ENCODE measurements around the gene KRTAP10-1.

Gene KRTAP10-1

GRCh38 chr21:44520326-44521300 lies 19.4 kb downstream of the KRTAP10-1 start:
- H2BK5ac ChIP-seq (ENCODE audit: low read length), result no peak overlapping the region
- WGBS (ENCODE audit: extremely low coverage, insufficient coverage, low lambda C conversion rate), result no CpG with 5 or more reads among the region's 31 CpGs
- no peak overlapping the region for H4K5ac ChIP-seq (ENCODE audit: low read length)

DNA sequence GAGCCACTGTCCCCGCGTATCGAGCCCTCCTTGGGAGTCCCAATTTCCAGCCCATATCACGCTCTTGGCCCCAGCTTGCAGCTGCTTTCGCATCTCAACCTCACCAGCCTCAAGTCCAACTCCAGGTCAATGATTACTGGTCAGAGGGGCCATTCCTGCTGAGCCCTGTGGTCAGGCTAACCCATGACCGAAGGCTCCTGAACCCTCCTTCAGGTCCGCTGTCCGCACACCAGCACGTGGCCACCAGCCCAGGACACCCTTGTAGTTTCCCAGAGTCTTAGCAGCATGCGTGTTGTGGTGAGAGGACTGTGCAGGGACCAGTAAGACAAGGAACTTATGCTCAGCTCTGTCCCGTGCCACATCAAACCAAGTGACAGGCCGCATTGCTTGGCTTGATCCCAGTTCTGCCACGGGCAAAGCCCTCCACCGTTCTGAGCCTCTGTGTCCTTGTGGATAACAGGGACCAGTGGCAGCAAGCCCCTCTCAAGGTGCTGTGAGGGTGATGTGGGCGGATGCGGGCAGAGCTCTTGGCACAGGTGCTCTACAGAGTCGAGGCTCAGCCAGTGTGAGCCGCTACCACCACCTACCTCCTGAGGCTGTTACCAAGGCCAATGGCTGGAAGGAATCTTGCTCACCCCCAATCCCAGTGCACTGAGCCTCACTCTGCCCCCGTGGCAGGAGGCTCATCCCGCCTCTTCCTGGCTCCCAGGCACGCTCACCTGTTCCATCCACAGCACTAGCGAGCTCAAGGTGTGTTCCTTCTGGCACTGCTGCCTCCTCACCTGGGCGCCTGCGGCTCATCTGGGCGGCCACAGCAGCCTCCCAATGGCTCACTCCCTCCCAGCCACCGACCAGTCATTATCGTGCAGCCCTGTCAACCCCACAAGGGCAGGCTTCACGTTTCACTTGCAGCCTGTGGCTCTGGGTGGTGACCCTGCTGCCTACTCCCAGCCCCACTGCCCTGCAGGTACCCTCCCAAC lies 20.4 kb downstream of the KRTAP10-1 start:
- no peak for DNase-seq
- H3K27me3 ChIP-seq (ENCODE audit: insufficient read depth, low read length, poor library complexity), result no peaks in the 10 kb centered on the region
- H3K4me1 ChIP-seq (ENCODE audit: control insufficient read depth, low read depth, low read length), result no peaks in the 10 kb centered on the region
- H3K23ac ChIP-seq (ENCODE audit: low read length), result no peak overlapping the region
- no peak overlapping the region for H3K4me3 ChIP-seq (ENCODE audit: low read length)
- no peak overlapping the region for H2BK120ac ChIP-seq (ENCODE audit: low read depth, low read length)
- no peak overlapping the region for H3K9ac ChIP-seq (ENCODE audit: low read length)
- no peak overlapping the region for H3K56ac ChIP-seq (ENCODE audit: low read length)
- H3K79me1 ChIP-seq (ENCODE audit: low read length), result no peaks in the 10 kb centered on the region
- no peak overlapping the region for H3K27ac ChIP-seq (ENCODE audit: low read depth, low read length)
- no peaks in the 10 kb centered on the region for H3K79me2 ChIP-seq (ENCODE audit: control insufficient read depth, insufficient read depth, low read length)
- H3K36me3 ChIP-seq (ENCODE audit: control insufficient read depth, insufficient read depth, low read length), result peaks cover 4% of the 10 kb centered on the region
- H2BK15ac ChIP-seq (replicated peaks; ENCODE audit: low read depth), result no peak overlapping the region
- H2BK5ac ChIP-seq (ENCODE audit: low read length), result no peak overlapping the region
- no peak overlapping the region for H4K5ac ChIP-seq (ENCODE audit: low read length)
- no peak overlapping the region for H2AK5ac ChIP-seq (ENCODE audit: low read length)
- H4K8ac ChIP-seq (ENCODE audit: low read depth, low read length), result no peak overlapping the region
- H3K4me2 ChIP-seq (ENCODE audit: low read length), result no peak overlapping the region
- no peak overlapping the region for H3K4ac ChIP-seq (ENCODE audit: low read depth, low read length)
- no peak overlapping the region for H3K18ac ChIP-seq (ENCODE audit: low read length)
- WGBS (ENCODE audit: extremely low coverage, insufficient coverage, low lambda C conversion rate), result no CpG with 5 or more reads among the region's 28 CpGs

More at GRCh38 chr21:44520326-44521300, 19.4 kb downstream of the KRTAP10-1 start:
- Histone ChIP-seq H3K18ac (ENCODE audit: low read length) (no peak overlapping the region), H3K4me1 (ENCODE audit: control insufficient read depth, low read depth, low read length) (no peaks in the 10 kb centered on the region), H3K79me2 (ENCODE audit: control insufficient read depth, insufficient read depth, low read length) (no peaks in the 10 kb centered on the region), H3K36me3 (ENCODE audit: control insufficient read depth, insufficient read depth, low read length) (peaks cover 4% of the 10 kb centered on the region), H3K79me1 (ENCODE audit: low read length) (no peaks in the 10 kb centered on the region), H2BK15ac (replicated peaks; ENCODE audit: low read depth) (no peak overlapping the region), H3K56ac (ENCODE audit: low read length) (no peak overlapping the region), H3K27ac (ENCODE audit: low read depth, low read length) (no peak overlapping the region), H2BK120ac (ENCODE audit: low read depth, low read length) (no peak overlapping the region), H4K8ac (ENCODE audit: low read depth, low read length) (no peak overlapping the region), H3K4me2 (ENCODE audit: low read length) (no peak overlapping the region), H3K4me3 (ENCODE audit: low read length) (no peak overlapping the region), H3K4ac (ENCODE audit: low read depth, low read length) (no peak overlapping the region), H3K23ac (ENCODE audit: low read length) (no peak overlapping the region), H3K9ac (ENCODE audit: low read length) (no peak overlapping the region), H2AK5ac (ENCODE audit: low read length) (no peak overlapping the region), H3K27me3 (ENCODE audit: insufficient read depth, low read length, poor library complexity) (no peaks in the 10 kb centered on the region)
- peak; percentile 48 for DNase-seq

GRCh38 chr21:44518686-44519085 lies 21.3 kb downstream of the KRTAP10-1 start:
- H3K4me1 ChIP-seq (ENCODE audit: control insufficient read depth, low read depth, low read length), result no peaks in the 10 kb centered on the region
- no peak overlapping the region for H2BK5ac ChIP-seq (ENCODE audit: low read length)
- H2BK120ac ChIP-seq (ENCODE audit: low read depth, low read length), result no peak overlapping the region
- WGBS (ENCODE audit: extremely low coverage, insufficient coverage, low lambda C conversion rate), result no CpG with 5 or more reads among the region's 12 CpGs
- no peak overlapping the region for H3K4me2 ChIP-seq (ENCODE audit: low read length)
- H3K27ac ChIP-seq (ENCODE audit: low read depth, low read length), result no peak overlapping the region
- no peak overlapping the region for H3K4ac ChIP-seq (ENCODE audit: low read depth, low read length)
- H3K79me1 ChIP-seq (ENCODE audit: low read length), result no peaks in the 10 kb centered on the region
- no peaks in the 10 kb centered on the region for H3K36me3 ChIP-seq (ENCODE audit: control insufficient read depth, insufficient read depth, low read length)
- H3K79me2 ChIP-seq (ENCODE audit: control insufficient read depth, insufficient read depth, low read length), result no peaks in the 10 kb centered on the region
- no peak overlapping the region for H4K8ac ChIP-seq (ENCODE audit: low read depth, low read length)
- no peak overlapping the region for H3K56ac ChIP-seq (ENCODE audit: low read length)
- H4K5ac ChIP-seq (ENCODE audit: low read length), result no peak overlapping the region
- no peaks in the 10 kb centered on the region for H3K27me3 ChIP-seq (ENCODE audit: insufficient read depth, low read length, poor library complexity)
- no peak overlapping the region for H3K23ac ChIP-seq (ENCODE audit: low read length)
- H2AK5ac ChIP-seq (ENCODE audit: low read length), result no peak overlapping the region
- no peak overlapping the region for H3K9ac ChIP-seq (ENCODE audit: low read length)
- no peak overlapping the region for H3K4me3 ChIP-seq (ENCODE audit: low read length)
- DNase-seq, result no peak
- no peak overlapping the region for H2BK15ac ChIP-seq (replicated peaks; ENCODE audit: low read depth)
- no peak overlapping the region for H3K18ac ChIP-seq (ENCODE audit: low read length)

- Histone ChIP-seq H2AK5ac (ENCODE audit: low read length) (no peak overlapping the region), H3K18ac (ENCODE audit: low read length) (no peak overlapping the region), H3K79me2 (ENCODE audit: control insufficient read depth, insufficient read depth, low read length) (no peaks in the 10 kb centered on the region), H3K4me1 (ENCODE audit: control insufficient read depth, low read depth, low read length) (no peaks in the 10 kb centered on the region), H4K5ac (ENCODE audit: low read length) (no peak overlapping the region), H3K4me2 (ENCODE audit: low read length) (no peak overlapping the region), H3K23ac (ENCODE audit: low read length) (no peak overlapping the region), H2BK5ac (ENCODE audit: low read length) (no peak overlapping the region), H3K36me3 (ENCODE audit: control insufficient read depth, insufficient read depth, low read length) (no peaks in the 10 kb centered on the region), H3K27ac (ENCODE audit: low read depth, low read length) (no peak overlapping the region), H3K4ac (ENCODE audit: low read depth, low read length) (no peak overlapping the region), H3K4me3 (ENCODE audit: low read length) (no peak overlapping the region), H3K27me3 (ENCODE audit: insufficient read depth, low read length, poor library complexity) (no peaks in the 10 kb centered on the region), H3K56ac (ENCODE audit: low read length) (no peak overlapping the region), H3K79me1 (ENCODE audit: low read length) (no peaks in the 10 kb centered on the region), H2BK15ac (replicated peaks; ENCODE audit: low read depth) (no peak overlapping the region), H2BK120ac (ENCODE audit: low read depth, low read length) (no peak overlapping the region), H4K8ac (ENCODE audit: low read depth, low read length) (no peak overlapping the region), H3K9ac (ENCODE audit: low read length) (no peak overlapping the region)
- peak; percentile 85 for DNase-seq
- no CpG with 5 or more reads among the region's 15 CpGs for WGBS (ENCODE audit: extremely low coverage, insufficient coverage, low lambda C conversion rate)
These were observed 22.7 kb downstream of the KRTAP10-1 start for GRCh38 chr21:44517175-44517899.

DNA sequence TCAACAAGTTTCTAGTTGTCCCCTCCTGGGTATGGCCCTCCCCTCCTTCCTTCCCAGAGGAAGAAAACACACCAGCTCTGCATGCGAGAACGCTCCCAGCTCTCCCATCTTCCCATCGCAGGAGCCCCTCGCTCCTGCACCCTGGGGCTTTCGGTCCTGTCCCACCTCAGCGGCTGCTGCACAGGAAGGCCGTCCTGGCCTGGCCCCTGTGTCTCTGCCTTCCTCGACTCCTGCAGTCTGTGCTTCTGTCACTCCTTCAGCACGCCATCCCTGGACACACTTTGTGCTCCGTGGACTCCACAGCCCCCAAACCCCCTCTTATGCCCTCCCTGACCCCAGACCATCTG lies 23.2 kb downstream of the KRTAP10-1 start:
- Histone ChIP-seq H3K36me3 (ENCODE audit: control insufficient read depth, insufficient read depth, low read length) (no peaks in the 10 kb centered on the region), H3K23ac (ENCODE audit: low read length) (no peak overlapping the region), H2AK5ac (ENCODE audit: low read length) (no peak overlapping the region), H3K27ac (ENCODE audit: low read depth, low read length) (no peak overlapping the region), H3K27me3 (ENCODE audit: insufficient read depth, low read length, poor library complexity) (no peaks in the 10 kb centered on the region), H3K4me2 (ENCODE audit: low read length) (no peak overlapping the region), H4K5ac (ENCODE audit: low read length) (no peak overlapping the region), H3K4ac (ENCODE audit: low read depth, low read length) (no peak overlapping the region), H3K4me3 (ENCODE audit: low read length) (no peak overlapping the region), H4K8ac (ENCODE audit: low read depth, low read length) (no peak overlapping the region), H3K4me1 (ENCODE audit: control insufficient read depth, low read depth, low read length) (no peaks in the 10 kb centered on the region), H3K9ac (ENCODE audit: low read length) (no peak overlapping the region), H3K79me1 (ENCODE audit: low read length) (no peaks in the 10 kb centered on the region), H2BK5ac (ENCODE audit: low read length) (no peak overlapping the region), H2BK120ac (ENCODE audit: low read depth, low read length) (no peak overlapping the region), H3K79me2 (ENCODE audit: control insufficient read depth, insufficient read depth, low read length) (no peaks in the 10 kb centered on the region), H2BK15ac (replicated peaks; ENCODE audit: low read depth) (no peak overlapping the region), H3K56ac (ENCODE audit: low read length) (no peak overlapping the region), H3K18ac (ENCODE audit: low read length) (no peak overlapping the region)
- DNase-seq, result no peak
- WGBS (ENCODE audit: extremely low coverage, insufficient coverage, low lambda C conversion rate), result no CpG with 5 or more reads among the region's 10 CpGs

Measured in mesendoderm (in vitro differentiated cells).